Forelimb muscle (tissue), 1 donor: ENCODE results near the gene CYLD. TPM values are rescaled to one million over a fixed set of nuclear protein-coding genes. Genes with fewer than 3 reads are reported as not detected.

Experiments
- DNase-seq: peaks from one replicate; pipeline ENCODE4 v3.0.0-alpha.2; 2013; ENCODE audit warnings: low read depth
- polyA plus RNA-seq: library from polyadenylated mRNA; unstranded; fragments of 120-200 nt; gene quantifications from one replicate; pipeline ENCODE4 v1.2.1, GENCODE V29; 2013; ENCODE audit not compliant: insufficient read length

The CYLD gene
- polyA plus RNA-seq, 1 donor, result 26.8 TPM

DNA sequence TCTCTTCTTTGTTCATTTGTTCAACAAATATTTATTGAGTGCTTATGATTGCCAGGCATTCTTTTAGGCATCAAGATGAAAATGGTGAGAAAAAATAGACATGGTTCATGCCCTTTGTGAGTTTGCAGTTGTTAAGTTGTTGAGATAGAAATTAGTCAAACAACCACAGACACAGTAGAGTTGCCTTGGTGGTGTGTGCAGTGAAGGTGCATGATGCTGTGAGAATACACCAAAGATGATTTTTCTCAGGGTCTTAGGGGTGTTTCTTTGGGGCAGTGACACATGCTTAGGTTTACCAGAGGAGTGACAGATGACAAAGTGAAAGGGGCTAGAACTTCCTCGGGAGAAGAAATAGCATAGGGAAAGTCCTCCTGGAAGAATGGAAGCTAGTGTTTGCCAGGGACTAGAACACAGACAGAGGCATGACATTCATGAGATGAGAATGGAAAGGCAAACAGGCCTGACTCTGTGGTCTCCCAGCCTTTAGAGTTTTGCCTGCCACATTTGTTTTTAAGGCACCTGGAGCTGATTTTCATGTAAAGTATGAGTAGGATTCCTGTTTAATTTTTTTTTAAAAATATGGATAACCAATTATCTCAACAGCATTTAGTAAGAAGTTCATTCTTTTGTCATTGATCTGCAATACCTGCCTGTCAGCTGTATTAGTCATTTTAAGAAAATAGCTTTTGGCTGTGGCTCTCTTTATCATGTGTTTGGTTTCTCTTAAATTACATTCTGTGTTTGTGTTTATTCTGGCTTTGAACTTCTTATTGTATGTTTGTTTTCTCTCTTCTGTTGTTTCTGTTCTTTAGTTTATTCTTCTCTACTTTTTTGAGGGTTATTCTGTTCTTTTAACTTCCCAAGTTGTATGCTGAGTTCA lies 36.6 kb downstream of the CYLD start:
- DNase-seq, result no peak

DNA sequence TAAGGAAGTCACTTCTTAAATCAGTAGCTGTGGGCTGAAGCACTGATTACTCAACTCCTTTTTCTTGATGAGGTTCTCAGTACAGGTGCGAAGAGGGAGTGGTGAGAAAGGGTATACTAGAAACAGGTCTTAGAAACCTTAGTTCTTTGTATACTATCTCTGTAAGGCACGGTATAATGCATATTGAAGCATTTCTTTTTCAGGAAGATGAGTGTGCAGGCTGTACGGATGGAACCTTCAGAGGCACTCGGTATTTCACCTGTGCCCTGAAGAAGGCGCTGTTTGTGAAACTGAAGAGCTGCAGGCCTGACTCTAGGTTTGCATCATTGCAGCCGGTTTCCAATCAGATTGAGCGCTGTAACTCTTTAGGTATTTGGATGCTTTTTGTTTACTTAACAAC lies 39.2 kb downstream of the CYLD start:
- no peak for DNase-seq

DNA sequence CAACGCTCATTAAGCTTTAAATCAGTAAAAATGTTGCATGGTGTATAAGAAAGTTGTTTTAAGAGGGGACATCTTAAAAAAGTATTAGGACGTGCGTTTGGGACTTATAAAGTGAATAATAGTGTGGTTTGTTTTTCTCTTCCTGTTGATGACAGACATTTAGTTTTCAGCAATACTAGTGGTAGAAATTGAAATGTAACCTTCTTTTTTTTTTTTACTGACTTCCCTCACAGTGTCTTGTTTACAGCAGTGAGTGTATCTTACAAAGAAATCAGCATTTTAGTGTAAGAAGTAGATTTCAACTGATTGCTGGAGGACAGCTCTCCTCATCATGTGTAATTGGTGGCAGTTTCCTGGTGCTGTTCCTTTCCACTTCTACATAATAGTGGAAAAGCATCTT lies 39.6 kb downstream of the CYLD start:
- no peak for DNase-seq

DNA sequence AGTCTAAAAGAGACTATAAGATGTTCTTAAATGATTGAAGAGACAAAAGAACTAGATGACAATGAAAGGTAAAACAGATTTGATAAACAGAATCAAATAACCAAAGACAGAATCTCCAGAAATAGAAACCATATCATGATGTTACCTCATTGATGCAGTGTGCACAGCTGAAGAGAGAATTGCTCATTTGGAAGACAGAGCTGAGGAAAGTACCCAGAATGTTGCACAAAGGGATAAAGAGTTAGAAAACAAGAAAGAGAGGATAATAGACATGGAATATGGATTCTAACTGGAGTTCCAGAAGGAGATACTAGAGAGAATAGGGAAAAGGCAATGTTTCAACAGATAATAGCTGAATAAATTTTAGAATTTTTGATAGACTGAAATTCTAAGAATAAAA lies 47.9 kb downstream of the CYLD start:
- DNase-seq, result no peak

DNA sequence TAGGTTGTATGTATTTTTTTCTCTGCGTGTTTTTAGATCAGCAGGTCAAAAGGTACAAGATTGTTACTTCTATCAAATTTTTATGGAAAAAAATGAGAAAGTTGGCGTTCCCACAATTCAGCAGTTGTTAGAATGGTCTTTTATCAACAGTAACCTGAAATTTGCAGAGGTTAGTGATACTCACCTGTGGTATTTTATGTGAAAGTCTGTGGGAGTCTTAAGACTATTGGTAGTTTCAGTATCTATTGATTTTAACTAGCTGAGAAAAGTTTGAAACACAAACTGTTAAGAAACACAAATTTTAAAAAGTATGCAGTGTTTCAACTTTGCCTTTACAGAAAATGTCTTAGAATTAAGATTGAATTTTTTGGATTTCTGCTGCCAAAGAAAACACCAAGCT lies 49.6 kb downstream of the CYLD start:
- DNase-seq, result no peak

DNA sequence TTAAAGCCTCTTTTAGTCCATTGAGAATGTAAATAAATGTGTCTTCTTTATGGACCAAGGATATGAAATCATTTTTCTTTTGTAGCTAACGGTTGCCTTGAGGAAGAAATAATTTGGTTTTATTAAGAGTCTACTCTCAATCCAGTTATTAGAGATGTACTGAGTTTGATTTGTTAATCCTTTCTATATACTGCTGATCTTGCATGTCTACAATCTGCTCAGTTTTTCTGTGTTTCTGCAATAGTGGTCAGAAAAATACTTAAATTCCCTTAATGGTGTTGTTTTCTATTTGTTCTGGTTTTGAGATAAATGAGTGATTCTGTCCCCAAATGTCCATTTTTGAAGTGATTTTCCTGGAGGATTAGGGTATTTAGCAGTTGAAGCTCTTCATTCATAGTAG lies 54.9 kb downstream of the CYLD start:
- no peak for DNase-seq

DNA sequence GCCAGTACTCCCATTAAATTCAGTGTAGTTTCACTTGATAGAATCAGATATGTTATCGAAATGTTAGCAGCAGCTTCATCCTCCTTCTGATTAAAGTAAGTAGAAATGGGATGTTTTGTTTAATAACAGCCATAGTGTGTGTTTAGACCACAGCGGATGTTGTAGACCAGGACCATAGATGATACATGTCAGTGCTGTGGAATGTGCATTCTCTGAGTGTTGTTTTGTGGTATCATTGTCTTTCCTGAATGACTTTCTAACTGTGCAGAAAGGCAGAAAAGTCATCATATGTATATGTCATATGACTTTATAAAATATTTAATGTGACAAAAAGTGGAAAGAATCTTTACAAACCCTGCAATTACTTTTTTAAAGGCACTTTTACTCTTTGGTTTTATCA lies 55.6 kb downstream of the CYLD start:
- no peak for DNase-seq

DNA sequence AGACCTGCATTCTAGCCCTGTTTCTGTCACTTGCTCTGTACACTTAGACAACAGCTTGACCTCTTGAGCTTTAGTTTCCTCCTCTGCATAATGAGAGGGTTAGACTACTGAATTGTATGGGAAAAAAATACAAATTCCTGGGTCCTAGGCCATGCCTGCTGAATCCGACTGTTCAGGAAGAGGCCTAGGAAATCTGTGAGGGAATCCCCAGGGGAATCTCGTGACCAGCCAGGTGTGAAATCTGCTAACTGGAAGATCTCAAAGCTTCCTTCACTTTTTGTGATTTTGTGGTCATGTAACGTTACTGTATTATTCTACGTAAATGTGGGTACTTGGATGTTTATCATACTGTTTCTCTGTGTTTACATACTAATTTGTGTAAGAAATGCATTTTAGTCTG lies 58.2 kb downstream of the CYLD start:
- DNase-seq, result no peak

DNA sequence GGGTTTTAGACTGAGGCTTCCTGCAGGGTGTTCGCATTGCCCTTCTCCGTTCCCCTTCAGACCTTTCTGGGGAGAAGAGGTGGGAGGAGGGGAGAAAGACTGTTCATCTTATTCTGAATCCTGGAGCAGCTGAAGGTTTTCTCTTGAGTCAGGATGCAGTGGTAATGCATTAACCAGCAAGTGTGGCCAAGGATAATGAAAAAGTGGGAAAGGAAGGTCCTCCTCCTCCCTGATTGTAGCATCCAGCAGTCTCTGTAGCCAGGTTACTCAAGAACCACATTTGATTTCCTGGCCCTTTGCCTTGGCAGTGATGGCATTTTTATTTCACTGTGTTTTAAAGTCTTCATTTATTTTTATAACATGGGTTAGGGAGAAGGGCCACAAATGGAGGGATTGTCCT lies 59.1 kb downstream of the CYLD start:
- DNase-seq, result no peak

DNA sequence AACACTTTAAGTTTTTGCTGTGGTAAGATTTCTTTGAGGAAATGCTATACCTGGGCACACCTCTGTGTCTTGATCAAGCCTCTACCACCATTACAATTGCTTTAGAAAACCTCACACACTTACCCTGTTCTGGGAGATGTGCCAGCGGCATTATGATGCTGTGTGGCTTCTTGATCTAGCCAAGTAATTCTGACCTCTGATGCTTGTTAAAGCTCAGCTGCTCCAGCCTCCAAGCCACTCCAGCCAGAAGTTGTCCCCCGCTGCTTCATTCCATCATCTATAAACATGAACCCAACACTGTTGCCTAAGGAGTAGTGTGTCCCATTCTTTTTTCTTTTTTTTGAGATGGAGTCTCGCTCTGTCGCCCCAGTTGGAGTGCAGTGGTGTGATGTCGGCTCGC lies 60.1 kb downstream of the CYLD start:
- DNase-seq, result no peak

DNA sequence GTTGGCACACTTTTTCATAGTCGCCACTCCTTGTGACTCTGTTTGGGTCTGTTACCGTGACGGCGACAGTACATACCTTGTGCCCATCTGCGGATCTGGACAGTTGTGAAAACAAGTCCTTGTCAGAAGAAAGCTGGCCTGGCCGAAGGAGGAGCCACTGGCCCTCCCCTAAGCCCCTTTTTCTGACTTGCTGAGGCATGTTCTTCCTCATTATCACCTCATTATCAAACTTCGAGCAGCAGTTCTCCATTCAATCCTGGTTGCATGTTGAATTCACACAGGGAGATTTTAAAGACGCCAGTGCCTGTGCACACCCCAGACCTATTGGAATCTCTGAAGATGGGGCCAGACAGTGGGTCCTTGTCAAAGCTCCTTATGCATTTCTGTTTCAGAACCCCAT lies 61.1 kb downstream of the CYLD start:
- DNase-seq, result no peak

DNA sequence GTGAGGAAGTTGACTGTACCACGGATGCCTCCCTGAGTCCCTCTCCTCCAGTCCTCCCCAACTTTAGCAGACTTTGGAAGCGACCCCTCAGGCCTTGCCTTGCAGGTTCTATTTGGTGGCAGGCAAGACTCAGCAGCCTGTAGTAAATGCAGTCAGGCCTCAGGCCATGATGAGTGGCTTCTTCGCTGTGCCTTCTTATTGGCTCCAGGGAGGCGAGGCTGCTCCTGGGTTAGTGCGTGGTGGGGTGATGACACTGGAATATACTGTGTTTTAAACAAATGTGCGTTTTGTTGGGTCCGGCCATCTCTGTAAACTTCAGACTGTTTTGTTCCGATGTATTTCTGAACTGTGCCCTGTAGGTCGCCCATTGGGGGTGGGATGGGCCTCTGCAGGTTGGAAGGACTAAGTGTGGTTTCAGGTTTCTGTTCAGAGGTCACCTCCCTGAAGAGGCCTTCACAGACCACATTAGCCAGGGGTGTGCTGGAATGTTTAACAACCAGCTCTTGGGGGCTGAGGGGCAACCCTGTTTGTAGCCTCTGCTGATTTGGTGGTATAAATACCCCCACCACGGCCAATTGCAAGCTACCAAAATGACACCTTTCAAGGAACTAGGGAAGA lies 62.5 kb downstream of the CYLD start:
- DNase-seq, result no peak

DNA sequence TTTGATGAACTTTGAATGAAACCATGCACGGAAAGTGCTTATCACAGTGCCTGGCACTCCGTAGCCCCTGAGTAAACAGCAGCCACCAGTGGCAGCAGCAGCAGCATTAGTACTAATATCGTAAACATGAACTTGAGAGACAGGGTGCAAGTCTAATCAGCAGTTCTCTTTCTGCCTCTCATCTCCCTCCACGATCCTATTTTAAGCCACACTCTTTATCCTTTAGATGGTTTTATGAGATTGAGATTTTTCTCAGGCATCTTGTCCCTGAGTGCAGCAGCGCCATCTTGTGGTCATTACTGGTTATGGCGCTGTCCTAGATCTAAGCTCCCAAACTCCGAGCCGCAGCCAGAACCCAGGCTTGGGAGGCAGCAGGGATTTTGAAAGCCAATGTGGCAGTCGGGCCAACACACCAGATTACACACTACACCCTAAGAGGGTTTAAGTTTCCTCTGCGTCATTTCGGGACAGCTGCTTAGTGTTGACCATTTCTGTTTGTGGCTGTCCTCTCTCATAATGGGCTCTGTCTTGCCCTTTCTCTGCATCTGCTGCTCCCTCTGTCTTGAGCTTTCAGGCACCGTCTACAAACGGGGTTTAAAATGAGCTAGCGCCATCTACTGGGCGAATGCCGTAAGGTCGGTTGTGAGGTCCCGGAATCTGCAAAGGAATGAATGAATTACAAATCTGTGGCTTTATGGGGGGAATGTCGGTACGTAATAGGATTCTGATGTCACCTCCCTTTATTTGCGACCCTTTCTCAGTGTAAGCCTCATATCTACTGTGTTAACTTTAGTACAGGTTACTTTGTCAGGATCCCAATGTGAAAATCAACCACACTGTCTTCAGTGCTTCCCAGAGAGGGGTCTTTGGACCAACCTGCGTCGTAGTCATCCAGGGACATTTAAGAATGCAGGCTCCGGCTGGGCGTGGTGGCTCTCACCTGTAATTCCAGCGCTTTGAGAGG lies 64.5 kb downstream of the CYLD start:
- peak; percentile 86 for DNase-seq

DNA sequence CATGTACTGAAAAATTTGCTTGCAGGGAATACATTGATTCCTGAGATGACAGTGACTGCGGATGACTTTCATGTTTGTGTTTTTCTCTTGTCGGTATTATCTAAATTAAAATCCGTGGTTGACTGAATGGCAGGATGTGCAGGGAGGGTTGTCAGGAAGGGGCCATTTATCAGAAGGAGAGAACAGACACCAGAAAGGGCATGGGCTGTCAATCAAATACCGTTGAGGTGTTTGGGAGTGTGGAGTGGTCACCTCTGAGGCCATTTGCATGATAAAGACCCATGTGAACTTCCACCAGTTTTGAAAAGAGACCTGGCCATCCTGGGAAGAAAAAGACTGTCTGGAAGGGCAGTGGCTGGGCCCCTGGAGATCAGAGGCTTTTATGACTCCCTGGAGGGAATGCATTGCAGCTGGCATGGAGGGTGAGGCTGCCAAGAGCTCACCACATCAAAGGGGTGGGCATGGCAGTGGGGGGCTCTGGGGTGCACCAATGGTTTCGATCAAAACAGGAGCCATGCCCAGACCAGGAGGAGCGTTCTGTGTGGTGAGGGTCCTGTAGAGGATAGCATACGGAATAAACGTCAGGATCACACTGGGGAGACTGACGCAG lies 67.1 kb downstream of the CYLD start:
- DNase-seq, result no peak

DNA sequence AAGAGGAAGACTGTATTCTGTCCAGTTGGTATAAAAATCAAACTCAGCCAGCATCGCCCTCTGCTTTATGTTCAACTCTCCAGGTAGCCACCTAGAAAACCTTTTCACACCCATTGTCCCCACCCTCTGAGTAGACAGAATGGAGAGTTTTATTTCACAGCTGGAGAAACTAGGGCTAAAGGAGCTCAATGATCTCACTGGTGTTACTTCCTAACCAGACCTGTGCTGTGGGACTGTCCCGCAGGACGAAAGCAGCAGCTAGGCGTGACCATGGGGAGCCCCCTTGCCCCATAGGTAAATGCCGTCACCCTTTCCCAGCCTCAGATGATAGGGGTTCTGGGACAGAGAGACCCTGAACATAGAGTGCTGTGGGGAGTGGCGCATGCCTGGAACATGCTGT lies 67.7 kb downstream of the CYLD start:
- DNase-seq, result no peak

DNA sequence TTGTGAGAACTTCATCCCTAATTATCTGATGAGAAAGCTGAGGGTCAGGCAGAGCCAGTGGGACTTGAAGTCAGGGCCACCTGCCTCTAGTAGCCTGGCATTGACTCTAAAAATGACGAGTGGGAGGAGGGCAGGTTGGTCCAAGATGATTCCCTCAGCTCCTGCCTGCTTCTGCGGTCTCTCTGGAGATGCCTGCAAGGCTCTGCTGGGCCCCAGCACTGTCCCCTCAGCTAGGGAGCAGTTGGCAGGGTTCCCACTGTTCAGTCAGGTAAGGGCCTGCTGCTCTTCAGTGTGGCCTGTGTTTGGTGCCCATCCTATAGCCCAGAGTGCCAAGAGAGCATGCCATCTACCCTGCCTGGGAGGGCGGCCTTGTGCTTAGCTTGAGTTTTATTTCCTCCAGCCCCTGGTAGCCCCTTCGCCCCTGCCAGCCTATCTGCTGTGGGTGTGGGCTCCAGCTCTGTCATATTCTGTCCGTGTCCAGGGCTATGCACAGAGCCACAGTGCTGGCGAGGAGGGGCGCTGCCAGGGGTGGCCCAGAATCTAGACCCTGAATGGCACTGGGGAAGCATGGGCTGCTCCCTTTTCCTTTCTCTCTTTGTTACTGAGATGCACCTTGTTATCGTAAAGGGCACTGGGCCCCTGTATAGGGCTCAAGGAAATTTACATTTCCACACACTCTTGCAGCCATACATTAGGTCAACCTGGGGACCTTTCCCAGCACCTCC lies 68.5 kb downstream of the CYLD start:
- no peak for DNase-seq

DNA sequence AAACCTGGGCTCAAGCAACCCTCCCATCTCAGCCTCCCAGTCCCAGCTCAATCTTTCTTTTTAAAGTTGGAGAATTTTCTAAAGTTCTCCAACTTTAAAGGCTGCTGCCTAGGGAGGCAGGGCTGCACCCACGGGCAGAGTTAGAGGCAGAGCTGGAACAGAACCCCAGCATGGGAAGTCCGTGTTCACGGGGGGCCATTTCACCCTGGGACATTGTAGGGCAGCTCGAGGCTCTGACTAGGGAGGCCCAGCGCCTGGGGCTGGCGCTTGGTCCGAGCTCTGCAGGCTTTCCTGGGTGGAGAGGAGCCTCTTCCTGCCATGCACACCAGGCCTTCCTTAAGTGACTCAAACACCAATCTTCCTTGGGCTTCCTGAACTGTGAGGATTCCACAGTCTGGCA lies 70.2 kb downstream of the CYLD start:
- no peak for DNase-seq

DNA sequence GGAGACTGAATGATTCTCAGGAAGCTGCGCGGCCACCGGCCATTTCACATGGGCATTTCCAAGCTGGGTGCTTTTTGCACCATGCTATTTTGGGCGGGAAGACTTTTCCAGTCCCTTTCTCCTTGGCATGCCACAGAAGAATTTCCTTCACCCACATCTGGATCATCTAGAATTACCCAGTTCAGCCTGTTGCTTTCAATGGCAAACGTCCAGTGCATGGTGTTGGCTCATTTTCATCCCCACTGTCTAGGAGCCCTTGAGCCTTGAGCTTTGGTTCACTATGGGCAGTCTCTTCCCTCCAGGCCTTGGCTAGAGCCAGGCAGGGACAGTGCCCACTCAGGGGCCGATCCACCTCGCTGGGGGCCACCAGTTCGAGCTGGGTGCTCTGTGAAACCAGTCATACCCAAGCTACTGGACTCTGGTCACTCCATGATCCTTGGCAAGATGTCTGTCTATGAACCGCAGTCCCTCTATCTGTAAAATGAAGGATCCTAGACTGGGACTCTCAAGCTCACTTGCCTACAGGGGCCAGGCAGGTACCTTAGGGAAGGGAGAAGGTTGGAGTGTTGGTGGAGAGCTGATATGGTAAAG lies 71.1 kb downstream of the CYLD start:
- no peak for DNase-seq

DNA sequence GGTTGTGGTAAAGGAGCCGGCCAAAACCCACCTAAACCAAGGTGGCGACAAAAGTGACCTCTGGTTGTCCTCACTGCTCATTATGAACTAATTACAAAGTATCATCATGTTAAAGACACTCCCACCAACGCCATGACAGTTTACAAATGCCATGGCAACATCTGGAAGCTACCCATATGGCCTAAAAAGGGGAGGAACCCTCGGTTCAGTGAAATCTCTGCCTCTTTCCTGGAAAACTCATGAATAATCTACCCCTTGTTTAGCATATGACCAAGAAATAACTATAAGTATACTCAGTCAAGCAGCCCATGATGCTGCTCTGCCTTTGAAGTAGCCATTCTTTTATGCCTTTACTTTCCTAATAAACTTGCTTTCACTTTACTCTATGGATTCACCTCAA lies 72.2 kb downstream of the CYLD start:
- no peak for DNase-seq

DNA sequence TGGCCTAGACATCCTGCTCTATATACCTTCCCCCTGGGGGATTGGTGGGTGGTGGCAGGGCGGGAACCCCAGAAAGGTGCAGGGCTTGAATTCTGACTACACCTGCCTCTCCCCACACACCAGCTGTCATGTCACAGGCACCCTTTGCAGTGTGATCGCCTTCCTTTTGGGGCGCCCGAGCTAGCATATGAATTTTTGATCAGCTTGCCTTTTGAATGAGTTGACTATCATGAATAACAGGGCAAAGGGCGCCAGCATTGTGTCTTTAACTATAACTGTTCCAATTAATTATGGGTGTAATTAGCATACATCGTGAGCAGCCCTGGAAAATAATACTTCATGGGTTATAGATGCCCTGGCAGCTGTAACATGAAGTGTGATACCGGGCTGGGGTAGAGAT lies 72.7 kb downstream of the CYLD start:
- no peak for DNase-seq

DNA sequence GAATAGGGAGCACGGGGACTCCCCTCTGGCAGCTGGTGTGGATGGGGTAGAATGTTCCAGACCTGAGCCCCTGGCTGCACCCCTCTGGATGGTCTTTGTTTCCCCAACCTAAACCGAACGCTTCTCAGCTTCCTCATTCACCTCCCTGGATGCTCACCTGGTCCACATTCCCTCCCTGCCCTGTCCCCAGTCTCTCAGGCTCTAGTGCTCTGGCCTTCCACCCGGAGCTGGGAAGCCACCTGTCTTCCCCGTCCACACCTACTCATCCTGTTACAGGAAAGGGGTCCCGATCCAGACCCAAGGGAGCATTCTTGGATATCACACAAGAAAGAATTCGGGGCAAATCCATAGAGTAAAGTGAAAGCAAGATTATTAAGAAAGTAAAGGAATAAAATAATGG lies 73.5 kb downstream of the CYLD start:
- DNase-seq, result no peak
